T-helper 9 cell (primary cell): ENCODE data around the gene CEP192.

Source experiments
- DNase-seq: peaks from one replicate; pipeline ENCODE4 v3.0.0-alpha.2; 2020

The CEP192 gene

GRCh38 chr18:13145636-13146190 is 154.6 kb downstream of the CEP192 start:
- no peak for DNase-seq

- no peak for DNase-seq
Observed at GRCh38 chr18:13147130-13147529, 156.0 kb downstream of the CEP192 start.

GRCh38 chr18:13151656-13152055 is 160.5 kb downstream of the CEP192 start:
- DNase-seq, result no peak

GRCh38 chr18:13158428-13158827 is 167.3 kb downstream of the CEP192 start:
- no peak for DNase-seq

GRCh38 chr18:13159579-13159978 is 168.4 kb downstream of the CEP192 start:
- DNase-seq, result no peak

- DNase-seq, result no peak
Observed at GRCh38 chr18:13161276-13161899, 170.2 kb downstream of the CEP192 start.

- DNase-seq, result no peak
Observed at GRCh38 chr18:13163167-13163927, 172.2 kb downstream of the CEP192 start.

- no peak for DNase-seq
Observed at GRCh38 chr18:13164406-13164805, 173.2 kb downstream of the CEP192 start.

GRCh38 chr18:13165636-13166423 is 174.7 kb downstream of the CEP192 start:
- DNase-seq, result no peak

GRCh38 chr18:13173578-13174145 is 182.5 kb downstream of the CEP192 start:
- DNase-seq, result no peak
